HEK293 (cell line): ENCODE results near the gene TIAM1.

Source experiments
- CTCF ChIA-PET: fragments of 350-600 bp; formaldehyde crosslinking; extraction: SDS; loops from one replicate; lab custom pipeline; 2021; ENCODE audit warnings: antibody characterized with exemption; lab: Yijun Ruan, JAX
- POLR2A ChIA-PET: fragments of 300-600 bp; formaldehyde crosslinking; extraction: SDS; loops from one replicate; lab custom pipeline; 2020; ENCODE audit warnings: antibody characterized with exemption, inconsistent platforms; lab: Yijun Ruan, JAX
- H3K27ac ChIP-seq: fragments of 200-500 bp; sonication (Bioruptor generic); 2 replicates; pipeline ENCODE4 v1.5.1; 2014; ENCODE audit warnings: low read depth, low read length, control low read depth, inconsistent platforms; ENCODE audit errors: extremely low read depth
- H3K36me3 ChIP-seq, 2 experiments: fragments of 200-500 bp in 1 of 2; sonication (Bioruptor generic) in 1 of 2; 1 replicate in 1 of 2; 2 replicates in 1 of 2; pipeline ENCODE4 v1.5.1; 2014 to 2017; ENCODE audit warnings: inconsistent platforms in 2 of 2, low read length in 2 of 2; ENCODE audit not compliant: control insufficient read depth in 2 of 2, insufficient read depth in 1 of 2
- H3K4me1 ChIP-seq: fragments of 200-500 bp; sonication (Bioruptor generic); 2 replicates; pipeline ENCODE4 v1.5.1; 2014; ENCODE audit warnings: mild to moderate bottlenecking, low read length, inconsistent platforms; ENCODE audit not compliant: control insufficient read depth, insufficient read depth
- H3K4me3 ChIP-seq: 2 replicates; pipeline ENCODE4 v1.5.1; 2011; ENCODE audit warnings: low read depth, mild to moderate bottlenecking, control low read depth, low read length, moderate library complexity
- H3K9me3 ChIP-seq: fragments of 200-500 bp; sonication (Bioruptor generic); 2 replicates; pipeline ENCODE4 v1.5.1; 2014; ENCODE audit warnings: low read depth, low read length, inconsistent platforms; ENCODE audit not compliant: control insufficient read depth, insufficient read depth
- BCL6B ChIP-seq: fragments of 450-650 bp; formaldehyde crosslinking; IDR thresholded peaks from 2 replicates; pipeline ENCODE4 v1.5.1; 2017; ENCODE audit warnings: missing biosample characterization, missing genetic modification characterization
- EGR2 ChIP-seq: fragments of 450-650 bp; formaldehyde crosslinking; IDR thresholded peaks from 2 replicates; pipeline ENCODE4 v1.5.1; 2016; ENCODE audit warnings: low read depth, missing biosample characterization, missing genetic modification characterization
- KLF17 ChIP-seq: fragments of 450-650 bp; formaldehyde crosslinking; IDR thresholded peaks from 2 replicates; pipeline ENCODE4 v1.5.1; 2016; ENCODE audit warnings: missing biosample characterization, missing genetic modification characterization
- MYNN ChIP-seq: fragments of 450-650 bp; formaldehyde crosslinking; IDR thresholded peaks from 2 replicates; pipeline ENCODE4 v1.5.1; 2016; ENCODE audit warnings: missing biosample characterization, missing genetic modification characterization, borderline replicate concordance
- YY1 ChIP-seq: fragments of 450-650 bp; formaldehyde crosslinking; IDR thresholded peaks from 2 replicates; pipeline ENCODE4 v1.5.1; 2018; ENCODE audit warnings: missing biosample characterization, missing genetic modification characterization
- ZBTB20 ChIP-seq: fragments of 450-650 bp; formaldehyde crosslinking; IDR thresholded peaks from 2 replicates; pipeline ENCODE4 v1.5.1; 2016; ENCODE audit warnings: missing biosample characterization, missing genetic modification characterization
- ZBTB6 ChIP-seq: fragments of 450-650 bp; formaldehyde crosslinking; IDR thresholded peaks from 2 replicates; pipeline ENCODE4 v1.5.1; 2017; ENCODE audit warnings: missing biosample characterization, missing genetic modification characterization
- ZIC2 ChIP-seq: fragments of 450-650 bp; formaldehyde crosslinking; IDR thresholded peaks from 2 replicates; pipeline ENCODE4 v1.5.1; 2016; ENCODE audit warnings: missing biosample characterization, missing genetic modification characterization
- ZNF112 ChIP-seq: fragments of 450-650 bp; formaldehyde crosslinking; IDR thresholded peaks from 2 replicates; pipeline ENCODE4 v1.5.0; 2017; ENCODE audit warnings: missing biosample characterization, missing genetic modification characterization
- ZNF23 ChIP-seq: fragments of 450-650 bp; formaldehyde crosslinking; IDR thresholded peaks from 2 replicates; pipeline ENCODE4 v1.5.1; 2016; ENCODE audit warnings: missing biosample characterization, missing genetic modification characterization, borderline replicate concordance
- ZNF302 ChIP-seq: fragments of 450-650 bp; formaldehyde crosslinking; IDR thresholded peaks from 2 replicates; pipeline ENCODE4 v1.5.1; 2016; ENCODE audit warnings: missing biosample characterization, missing genetic modification characterization, low read depth
- ZNF324 ChIP-seq: fragments of 450-650 bp; formaldehyde crosslinking; IDR thresholded peaks from 2 replicates; pipeline ENCODE4 v1.5.1; 2016; ENCODE audit warnings: missing biosample characterization, missing genetic modification characterization
- ZNF473 ChIP-seq: fragments of 450-650 bp; formaldehyde crosslinking; IDR thresholded peaks from 2 replicates; pipeline ENCODE4 v1.5.1; 2017; ENCODE audit warnings: missing biosample characterization, missing genetic modification characterization
- ZNF623 ChIP-seq: fragments of 450-650 bp; formaldehyde crosslinking; IDR thresholded peaks from 2 replicates; pipeline ENCODE4 v1.5.1; 2016; ENCODE audit warnings: missing biosample characterization, missing genetic modification characterization
- TF ChIP-seq, protein P1 (sequence below): fragments of 450-650 bp; formaldehyde crosslinking; IDR thresholded peaks from 2 replicates; pipeline ENCODE4 v1.5.1; 2016; ENCODE audit warnings: missing biosample characterization, missing genetic modification characterization
- TF ChIP-seq, protein P2 (sequence below): fragments of 450-650 bp; formaldehyde crosslinking; IDR thresholded peaks from 2 replicates; pipeline ENCODE4 v1.5.1; 2016; ENCODE audit warnings: missing biosample characterization, missing genetic modification characterization

Gene TIAM1

GRCh38 chr21:31275901-31276300 lies 68.2 kb downstream of the TIAM1 start (continued):
- TF ChIP-seq, protein P1, sequence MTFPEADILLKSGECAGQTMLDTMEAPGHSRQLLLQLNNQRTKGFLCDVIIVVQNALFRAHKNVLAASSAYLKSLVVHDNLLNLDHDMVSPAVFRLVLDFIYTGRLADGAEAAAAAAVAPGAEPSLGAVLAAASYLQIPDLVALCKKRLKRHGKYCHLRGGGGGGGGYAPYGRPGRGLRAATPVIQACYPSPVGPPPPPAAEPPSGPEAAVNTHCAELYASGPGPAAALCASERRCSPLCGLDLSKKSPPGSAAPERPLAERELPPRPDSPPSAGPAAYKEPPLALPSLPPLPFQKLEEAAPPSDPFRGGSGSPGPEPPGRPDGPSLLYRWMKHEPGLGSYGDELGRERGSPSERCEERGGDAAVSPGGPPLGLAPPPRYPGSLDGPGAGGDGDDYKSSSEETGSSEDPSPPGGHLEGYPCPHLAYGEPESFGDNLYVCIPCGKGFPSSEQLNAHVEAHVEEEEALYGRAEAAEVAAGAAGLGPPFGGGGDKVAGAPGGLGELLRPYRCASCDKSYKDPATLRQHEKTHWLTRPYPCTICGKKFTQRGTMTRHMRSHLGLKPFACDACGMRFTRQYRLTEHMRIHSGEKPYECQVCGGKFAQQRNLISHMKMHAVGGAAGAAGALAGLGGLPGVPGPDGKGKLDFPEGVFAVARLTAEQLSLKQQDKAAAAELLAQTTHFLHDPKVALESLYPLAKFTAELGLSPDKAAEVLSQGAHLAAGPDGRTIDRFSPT (tag by site-specific recombination): no peak
- no peak for TF ChIP-seq ZBTB6 (tag by site-specific recombination)
- no peak for TF ChIP-seq ZNF324 (tag by site-specific recombination)
- no peak for TF ChIP-seq ZNF473
- TF ChIP-seq, all 188 proteins: peak for 0

DNA sequence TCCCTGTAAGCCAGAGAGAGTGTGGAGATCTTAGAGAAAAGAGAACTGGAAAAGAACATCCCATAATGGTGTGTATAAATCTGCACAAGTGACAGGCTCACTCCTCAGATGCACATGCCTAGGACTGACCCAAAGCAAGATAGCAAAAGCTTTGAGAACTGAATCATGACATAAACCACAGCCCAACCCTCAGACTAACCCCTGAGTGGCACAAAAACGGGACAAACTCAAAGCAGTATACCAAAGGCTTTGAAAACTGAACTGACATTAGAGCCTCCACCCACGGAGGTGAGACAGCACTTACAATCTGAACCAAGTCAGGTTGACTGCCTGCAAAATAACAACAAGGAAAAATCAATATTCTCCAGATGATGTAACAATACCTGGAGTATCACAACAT lies 70.8 kb downstream of the TIAM1 start:
- no peaks in the 10 kb centered on the region for H3K9me3 ChIP-seq
- POLR2A ChIA-PET: no interaction called here
- no peak overlapping the region for H3K27ac ChIP-seq
- H3K4me1 ChIP-seq: peaks cover 4% of the 10 kb centered on the region; the same call in 1 of the 2 replicates
- peaks cover 0 to 4% of the 10 kb centered on the region in 2 experiments; a peak in 1 of 3 replicates for H3K36me3 ChIP-seq
- TF ChIP-seq BCL6B (tag by site-specific recombination): 0 out of 2 replicates have a peak, but pooled peaks have one; percentile 23
- TF ChIP-seq EGR2 (tag by site-specific recombination): 0 out of 2 replicates have a peak, but pooled peaks have one; percentile 12
- no peak for TF ChIP-seq ZNF623 (tag by site-specific recombination)
- CTCF ChIA-PET: interaction anchor here (1.0 kb wide), 1 partner anchor 22 kb away, joined by 4 read pairs; no protein-coding TSS in a partner anchor
- H3K4me3 ChIP-seq: no peak overlapping the region

DNA sequence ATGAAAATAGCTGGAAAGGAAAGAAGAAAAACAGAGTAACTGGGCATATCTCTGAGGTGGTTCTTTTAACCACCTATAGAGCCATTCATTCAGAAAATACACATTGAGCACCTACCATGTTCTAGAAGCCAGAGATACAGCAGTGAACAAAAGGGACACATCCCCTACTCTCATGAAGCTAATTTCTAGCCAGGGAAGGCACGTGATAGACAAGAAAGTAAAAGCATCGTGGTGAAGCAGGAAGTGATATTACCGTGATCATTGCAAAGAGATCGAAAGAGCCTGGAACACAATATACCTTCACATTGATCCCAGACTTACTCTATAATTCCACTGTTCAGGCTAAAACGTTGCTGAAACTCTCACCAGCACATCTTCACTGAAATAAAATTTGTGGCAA lies 76.0 kb downstream of the TIAM1 start:
- TF ChIP-seq ZBTB20 (tag by site-specific recombination) (no peak), YY1 (tag by site-specific recombination) (no peak), ZNF23 (tag by site-specific recombination) (no peak), ZNF473 (no peak), ZIC2 (tag by site-specific recombination) (no peak), MYNN (tag by site-specific recombination) (no peak), ZNF112 (tag by site-specific recombination) (no peak), ZNF302 (no peak), KLF17 (tag by site-specific recombination) (no peak)
- TF ChIP-seq, protein P2, sequence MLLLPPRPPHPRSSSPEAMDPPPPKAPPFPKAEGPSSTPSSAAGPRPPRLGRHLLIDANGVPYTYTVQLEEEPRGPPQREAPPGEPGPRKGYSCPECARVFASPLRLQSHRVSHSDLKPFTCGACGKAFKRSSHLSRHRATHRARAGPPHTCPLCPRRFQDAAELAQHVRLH (tag by site-specific recombination): no peak
- ChIA-PET CTCF (interaction anchor here (1.0 kb wide), 1 partner anchor 79 kb away, joined by 3 read pairs; no protein-coding TSS in a partner anchor), POLR2A (no interaction called here)
- Histone ChIP-seq H3K9me3 (no peaks in the 10 kb centered on the region), H3K27ac (no peak overlapping the region), H3K4me1 (no peaks in the 10 kb centered on the region), H3K36me3 (peaks cover 0 to 14% of the 10 kb centered on the region in 2 experiments; a peak in 1 of 3 replicates), H3K4me3 (no peak overlapping the region)
